CD1c-positive myeloid dendritic cell (primary cell): Measurements from ENCODE around the gene DNAJA4.
"Not testable (repeated sequence)": the region's sequence is repeated elsewhere in the genome, so short reads cannot be mapped to it uniquely, and the experiment has no call there.

Experiments
- DNase-seq: peaks from one replicate; pipeline ENCODE4 v3.0.0-alpha.2; 2016; ENCODE audit errors: extremely low spot score

DNAJA4 gene

DNA sequence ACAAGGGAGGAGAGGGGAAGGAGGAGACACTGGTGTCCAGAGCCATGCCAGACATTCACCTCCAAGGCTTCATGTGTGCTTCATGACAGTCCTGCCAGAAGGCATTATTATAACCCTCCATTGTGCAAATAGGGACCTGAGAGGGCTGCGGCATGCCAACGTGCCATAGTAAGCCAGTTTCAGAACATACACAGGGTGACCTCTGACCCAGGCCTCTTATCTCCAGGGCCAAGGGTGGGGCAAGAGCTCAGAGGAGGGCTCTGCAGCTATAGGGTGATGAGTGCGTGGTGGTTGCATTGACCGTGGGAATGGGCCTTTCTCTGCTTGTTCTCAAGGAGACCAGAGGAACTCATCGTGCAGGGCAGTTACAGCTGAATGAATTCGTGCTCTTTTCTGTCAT, 20.3 kb upstream of the DNAJA4 start:
- DNase-seq, result no peak

DNA sequence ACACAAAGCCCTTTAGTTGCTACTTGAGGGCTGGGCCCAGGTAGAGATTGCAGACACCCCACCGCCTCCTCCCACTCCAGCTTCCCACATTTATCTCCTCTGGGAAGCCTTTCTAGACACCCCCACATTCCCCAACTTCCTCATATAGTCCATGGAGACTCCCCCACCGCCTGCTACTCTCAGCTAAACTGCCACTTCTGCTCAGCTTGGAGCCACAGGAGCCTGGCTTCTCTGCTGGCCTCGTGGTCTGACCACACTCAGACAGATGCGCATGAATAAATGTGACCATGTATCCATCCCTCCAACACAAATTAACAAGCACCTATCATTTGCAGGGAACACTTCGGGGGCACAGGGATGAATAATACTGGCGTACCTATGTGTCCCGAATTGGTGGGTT, 19.5 kb upstream of the DNAJA4 start:
- DNase-seq, result no peak

DNA sequence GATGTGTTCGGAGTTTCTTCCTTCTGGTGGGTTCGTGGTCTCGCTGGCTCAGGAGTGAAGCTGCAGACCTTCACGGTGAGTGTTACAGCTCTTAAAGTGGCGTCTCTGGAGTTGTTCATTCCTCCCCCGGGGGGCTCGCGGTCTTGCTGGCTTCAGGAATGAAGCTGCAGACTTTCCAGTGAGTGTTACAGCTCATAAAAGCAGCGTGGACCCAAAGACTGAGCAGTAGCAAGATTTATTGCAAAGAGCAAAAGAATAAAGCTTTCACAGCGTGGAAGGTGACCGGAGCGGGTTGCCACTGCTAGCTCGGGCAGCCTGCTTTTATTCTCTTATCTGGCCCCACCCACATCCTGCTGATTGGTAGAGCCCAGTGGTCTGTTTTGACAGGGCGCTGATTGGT, 19.0 kb upstream of the DNAJA4 start:
- not testable (repeated sequence) for DNase-seq

DNA sequence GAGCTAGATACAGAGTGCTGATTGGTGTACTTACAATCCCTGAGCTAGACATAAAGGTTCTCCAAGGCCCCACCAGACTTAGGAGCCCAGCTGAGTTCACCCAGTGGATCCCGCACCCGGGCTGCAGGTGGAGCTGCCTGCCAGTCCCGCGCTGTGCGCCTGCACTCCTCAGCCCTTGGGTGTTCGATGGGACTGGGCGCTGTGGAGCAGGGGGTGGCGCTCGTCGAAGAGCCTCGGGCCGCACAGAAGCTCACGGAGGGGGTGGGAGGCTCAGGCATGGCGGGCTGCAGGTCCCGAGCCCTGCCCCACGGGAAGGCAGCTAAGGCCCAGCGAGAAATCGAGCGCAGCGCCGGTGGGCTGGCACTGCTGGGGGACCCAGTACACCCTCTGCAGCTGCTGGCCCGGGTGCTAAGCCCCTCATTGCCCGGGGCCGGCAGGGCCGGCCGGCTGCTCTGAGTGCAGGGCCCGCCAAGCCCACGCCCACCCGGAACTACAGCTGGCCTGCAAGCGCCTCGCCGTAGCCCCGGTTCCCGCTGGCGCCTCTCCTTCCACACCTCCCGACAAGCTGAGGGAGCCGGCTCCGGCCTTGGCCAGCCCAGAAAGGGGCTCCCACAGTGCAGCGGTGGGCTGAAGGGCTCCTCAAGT, 18.3 kb upstream of the DNAJA4 start:
- not testable (repeated sequence) for DNase-seq

DNA sequence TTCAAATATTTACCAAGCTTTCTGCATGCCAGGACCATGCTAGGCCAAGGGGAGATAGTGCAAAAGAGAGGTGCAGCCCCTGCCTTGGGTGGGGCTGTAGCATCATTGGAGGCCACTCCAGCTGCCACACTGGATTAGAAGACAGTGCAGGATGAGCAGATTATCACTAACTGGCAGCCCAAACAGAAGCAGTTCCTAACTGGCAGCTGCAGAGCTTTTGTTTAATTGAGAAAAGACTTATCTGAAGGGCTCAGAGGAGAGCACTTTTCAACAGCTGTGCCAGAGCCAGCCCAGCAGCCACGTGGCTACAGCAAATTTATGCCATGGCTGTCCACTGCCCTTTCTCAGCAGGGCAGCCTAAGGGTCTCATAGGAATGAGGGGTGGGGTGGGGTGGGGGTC, 16.5 kb upstream of the DNAJA4 start:
- DNase-seq, result no peak

DNA sequence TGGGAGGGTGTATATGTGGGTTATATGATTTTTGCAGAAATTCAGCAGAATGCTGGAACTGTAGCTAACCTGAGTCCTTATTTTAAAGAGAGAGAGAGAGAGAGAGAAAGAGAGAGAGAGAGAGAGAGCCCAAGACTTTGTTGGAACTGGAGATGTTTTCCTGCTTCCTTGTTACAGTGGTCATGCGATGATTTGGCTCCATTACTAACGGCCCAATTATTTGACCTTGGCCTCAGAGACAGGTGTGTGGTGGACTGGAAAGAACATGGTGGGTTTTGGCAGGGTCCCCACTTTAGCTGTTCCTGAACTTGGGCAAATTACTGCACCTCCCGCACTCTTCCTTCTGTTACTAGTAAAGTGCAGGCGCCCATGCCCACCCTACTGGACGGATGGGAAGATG, 15.2 kb upstream of the DNAJA4 start:
- no peak for DNase-seq

DNA sequence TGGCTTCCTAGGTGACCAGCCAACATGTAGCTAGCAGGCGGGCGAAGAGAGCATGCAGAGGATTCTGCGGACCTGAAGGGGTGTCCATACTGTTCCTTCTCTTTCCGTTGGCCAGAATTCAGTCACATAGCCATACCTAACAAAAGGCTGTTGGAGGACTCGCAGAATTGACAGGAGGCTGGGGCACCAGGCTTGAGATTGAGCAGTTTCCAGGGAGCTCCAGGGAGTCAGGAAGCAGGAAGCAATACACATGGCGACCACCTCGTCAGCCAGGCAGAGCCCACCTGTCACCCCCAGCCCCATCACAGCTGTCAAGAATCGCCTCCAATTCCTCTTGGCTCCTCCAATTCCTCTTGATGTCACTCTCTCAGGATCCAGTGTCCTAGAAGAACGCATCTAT, 13.2 kb upstream of the DNAJA4 start:
- DNase-seq, result no peak

DNA sequence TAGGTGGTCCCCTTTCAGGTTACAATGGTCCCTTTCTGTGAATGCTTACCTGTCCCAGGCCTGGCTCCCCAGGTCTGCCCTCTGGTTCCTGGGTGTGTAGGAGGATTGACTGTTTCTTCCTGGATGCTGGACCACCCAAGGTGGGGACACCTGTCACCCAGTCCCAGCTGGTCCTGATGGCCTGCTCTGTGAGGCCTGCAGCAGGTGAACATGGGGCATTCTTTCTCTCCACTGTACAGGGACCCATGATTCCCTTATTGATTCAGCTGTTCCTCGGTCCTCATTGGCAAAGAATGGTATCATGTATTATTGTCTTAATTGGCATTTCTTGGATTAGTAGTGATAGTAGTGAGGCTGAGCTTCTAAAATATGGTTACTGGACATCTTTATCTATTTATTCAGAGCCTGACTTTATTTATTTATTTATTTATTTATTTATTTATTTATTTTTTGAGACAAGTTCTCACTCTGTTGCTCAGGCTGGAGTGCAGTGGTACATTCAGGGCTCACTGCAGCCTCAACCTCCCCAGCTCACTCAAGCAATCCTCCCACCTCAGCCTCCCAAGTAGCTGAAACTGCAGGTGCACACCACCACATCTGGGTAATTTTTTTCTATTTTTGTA, 8.8 kb upstream of the DNAJA4 start:
- no peak for DNase-seq

DNA sequence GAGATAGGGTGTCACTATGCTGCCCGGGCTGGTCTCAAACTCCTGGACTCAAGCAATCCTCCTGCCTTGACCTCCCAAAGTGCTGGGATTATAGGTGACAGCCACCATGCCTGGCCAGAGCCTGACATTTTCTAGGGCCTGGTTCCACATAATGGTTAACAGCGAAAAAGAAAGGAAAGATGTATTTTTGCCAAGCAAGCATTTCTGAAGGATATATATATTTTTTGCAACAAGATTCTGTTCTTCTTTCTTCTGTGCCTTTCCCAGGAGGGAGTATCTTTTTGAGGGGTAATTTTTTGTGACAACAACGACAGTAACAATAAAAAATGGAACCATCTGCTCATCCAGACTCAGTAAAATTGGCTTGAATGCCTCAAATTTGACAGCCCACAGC, 8.3 kb upstream of the DNAJA4 start:
- no peak for DNase-seq

DNA sequence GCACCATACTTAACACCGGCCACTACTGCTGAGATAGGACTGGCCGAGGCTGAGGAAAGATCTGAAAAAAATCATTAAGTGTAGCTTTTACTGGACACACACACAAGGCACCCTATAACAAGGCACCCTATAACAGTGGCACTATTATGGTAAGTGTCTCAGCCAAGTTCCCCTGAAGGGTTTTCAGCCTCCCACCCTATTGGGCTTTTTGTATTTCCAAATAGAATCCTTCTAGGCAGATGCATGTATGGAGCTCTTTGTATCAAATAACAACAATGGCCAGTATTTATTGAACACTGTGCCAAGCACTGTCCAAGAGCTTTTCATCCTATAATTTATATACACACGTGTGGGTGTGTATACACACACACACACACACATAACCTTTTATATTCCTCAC, 6.7 kb upstream of the DNAJA4 start:
- no peak for DNase-seq

DNA sequence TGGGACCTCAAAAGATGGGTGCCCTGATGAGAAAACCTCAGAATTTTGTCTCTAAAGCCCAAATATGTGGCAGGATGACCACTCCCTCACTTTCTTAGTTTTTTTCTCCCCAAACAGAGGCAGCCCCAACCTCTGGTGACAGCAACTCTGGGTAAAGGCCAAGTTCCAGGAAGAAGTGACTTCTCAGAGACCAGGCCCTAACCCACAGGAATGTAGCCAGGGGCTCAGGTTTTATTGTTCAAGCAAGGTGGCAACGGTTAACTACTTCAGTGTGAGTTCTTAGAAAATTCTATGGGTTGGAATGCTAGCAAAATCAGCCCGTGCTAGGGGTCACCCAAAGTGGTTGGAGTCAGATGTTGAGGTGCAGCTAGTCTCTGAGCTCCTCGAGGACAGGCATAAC, 5.1 kb upstream of the DNAJA4 start:
- no peak for DNase-seq

DNA sequence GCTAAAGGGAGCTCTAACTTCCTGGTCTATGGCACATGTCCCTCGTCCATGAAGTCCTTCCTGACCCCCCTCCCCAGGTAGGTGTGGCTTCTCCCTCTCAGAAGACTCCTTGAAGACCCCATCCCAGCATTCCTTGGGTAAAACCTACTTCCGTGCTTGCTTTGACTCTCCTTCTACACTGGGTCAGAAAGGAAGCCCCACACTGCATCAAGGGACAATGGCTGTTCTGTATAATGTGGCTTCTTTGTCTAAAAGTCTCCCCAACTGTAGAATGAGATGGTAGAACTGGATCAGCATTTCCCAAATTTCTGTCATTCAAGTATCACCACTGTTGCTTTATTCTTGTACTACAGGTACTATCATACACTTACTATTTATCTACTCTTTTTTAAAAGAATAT, 3.9 kb upstream of the DNAJA4 start:
- no peak for DNase-seq

DNA sequence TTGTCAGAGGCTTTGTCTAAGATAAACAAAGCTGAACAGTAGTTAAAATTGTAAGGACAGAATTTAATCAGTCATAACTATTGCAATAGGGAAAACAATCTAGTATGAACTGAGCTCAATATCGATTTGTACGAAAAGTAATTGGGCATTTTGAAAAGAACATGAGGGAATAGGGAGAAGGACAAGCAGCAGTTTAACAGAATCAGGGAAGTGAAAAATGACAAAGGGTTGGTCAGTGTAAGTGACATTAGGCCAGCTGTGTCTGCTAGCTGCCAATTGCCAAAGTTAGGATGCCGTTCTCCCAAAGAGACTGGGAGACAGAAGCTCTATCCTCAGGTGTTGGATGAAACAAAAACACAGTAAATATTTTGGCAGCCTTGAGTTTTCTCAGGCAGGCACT, 3.3 kb upstream of the DNAJA4 start:
- no peak for DNase-seq

DNA sequence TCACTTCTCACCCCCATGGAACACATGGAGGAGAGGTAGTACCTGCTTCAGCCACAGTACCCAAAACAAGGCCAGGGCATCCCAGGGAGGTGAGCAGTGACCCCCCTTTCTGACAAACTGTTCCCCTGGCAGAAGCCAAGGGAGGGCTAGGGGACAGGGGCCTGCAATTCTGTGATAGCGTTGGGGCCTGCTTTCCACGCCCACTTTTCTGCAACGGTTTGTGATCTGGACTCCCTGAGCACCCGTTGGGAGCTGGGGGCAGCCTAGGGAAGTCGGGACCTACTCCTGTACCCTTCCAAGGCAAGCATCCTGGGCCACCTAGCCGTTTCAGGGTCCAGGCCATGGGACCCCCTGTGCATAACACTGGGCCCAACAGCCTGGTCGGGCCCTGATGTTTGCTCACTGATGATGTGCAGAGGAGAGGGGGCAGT, 996 bp upstream of the DNAJA4 start:
- no peak for DNase-seq

DNA sequence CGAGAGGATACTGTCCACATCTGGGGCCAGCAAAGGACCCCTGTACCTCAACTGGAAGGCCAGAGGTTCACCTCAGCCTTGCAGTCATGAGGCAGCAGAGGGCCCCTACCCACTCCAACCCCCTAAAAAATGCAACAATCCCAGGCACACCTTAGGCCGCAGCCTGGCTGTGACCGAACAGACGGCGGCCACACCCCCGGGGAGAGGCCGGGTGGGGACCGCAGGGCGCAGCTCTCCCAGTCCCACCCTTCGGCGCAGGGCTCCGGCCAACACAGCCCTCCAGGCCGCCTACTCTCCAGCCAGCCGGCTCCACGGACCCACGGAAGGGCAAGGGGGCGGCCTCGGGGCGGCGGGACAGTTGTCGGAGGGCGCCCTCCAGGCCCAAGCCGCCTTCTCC, 457 bp upstream of the DNAJA4 start:
- no peak for DNase-seq

DNA sequence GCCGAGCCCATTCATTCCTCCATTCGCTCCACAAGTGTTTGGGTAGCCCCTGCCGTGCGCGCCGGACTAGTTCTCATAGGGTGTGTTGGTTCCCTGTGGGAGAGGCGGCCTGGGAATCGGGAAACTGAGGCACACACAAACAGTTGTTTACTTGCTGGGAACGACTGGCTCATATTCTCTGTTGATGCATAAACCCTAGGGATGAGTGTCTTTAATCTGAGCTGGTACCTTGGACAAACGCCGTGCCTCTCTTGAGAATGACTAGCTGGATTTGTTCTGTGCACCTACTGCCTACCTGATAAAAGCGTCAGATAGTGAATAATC, 737 bp downstream of the DNAJA4 start:
- DNase-seq, result no peak

DNA sequence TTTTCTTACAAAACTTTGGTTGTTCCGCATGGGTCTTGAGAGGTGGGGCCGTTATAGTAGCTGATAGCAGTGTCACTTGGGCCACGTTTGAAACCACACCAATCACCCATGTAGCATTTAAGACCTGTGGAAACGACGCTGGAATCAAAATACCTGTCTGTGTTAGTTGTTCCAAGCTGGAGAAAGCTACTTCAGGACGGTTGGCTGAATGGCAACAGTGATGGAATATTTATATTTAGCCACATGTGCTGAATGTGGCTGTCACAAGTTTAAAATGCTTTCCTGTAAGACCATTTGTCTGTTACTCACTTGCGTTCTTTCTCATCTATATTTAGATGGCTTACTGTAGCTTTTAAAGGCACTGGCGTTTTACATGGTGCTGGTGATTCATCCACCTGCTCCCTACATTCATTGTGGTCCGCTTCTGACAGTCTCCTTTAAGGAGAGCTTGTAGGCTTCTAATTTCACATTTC, 1.4 kb downstream of the DNAJA4 start:
- DNase-seq, result no peak

DNA sequence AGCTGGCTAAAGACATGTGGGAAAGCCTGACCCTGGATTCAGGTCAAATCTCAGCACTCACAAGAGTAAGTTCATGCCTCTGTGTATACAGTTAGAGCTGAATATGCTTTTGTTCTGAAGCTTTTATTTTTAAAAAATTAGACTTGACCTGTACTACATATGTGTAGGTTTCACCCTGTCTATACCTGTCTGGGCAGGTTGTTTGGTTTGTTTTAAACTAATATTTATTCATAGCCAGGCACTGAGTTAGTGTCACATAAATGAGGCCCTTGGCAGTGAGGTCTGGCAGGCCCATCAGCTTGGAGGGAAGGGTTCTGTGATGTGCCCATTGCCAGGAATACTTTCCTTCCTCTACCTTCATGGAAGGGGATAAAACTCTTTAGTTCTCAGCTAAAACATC, 1.9 kb downstream of the DNAJA4 start:
- no peak for DNase-seq

DNA sequence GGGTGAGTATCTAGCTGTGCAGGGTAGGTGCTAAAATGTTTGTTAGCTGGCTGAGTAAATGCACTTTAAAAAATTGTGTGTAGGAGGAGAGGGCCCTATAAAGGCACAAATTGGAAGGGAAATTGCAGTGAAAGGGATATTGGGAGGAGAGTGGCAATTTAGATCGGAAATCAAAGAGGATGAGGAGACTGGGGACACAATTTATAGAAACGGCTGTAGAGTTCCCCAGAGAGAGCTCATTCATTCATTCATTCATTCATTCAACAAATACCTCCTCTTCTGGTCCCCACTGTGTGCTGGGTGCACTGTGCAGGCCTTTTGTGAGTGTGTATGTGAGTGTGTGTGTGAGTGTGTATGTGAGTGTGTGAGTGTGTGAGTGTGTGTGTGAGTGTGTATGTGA, 2.4 kb downstream of the DNAJA4 start:
- no peak for DNase-seq

DNA sequence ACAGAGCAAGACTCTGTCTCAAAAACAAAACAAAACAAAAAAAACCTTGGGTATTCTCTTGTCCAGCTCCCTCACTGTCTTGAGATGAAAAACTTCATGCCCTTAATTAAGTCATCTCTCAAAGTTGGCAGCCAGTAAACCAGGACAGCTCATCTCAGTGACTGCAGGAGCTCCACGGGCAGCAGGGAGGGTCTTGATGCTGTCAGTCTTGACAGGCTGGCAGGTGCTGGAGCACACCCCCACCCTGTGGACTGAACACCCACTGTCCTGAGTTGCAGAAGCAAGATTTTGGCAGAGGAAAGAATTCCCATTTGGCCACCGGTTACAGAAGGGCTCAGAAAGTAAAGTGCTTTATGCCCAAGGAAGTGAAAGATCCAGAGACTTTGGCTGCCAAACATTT, 8.0 kb downstream of the DNAJA4 start:
- no peak for DNase-seq

DNA sequence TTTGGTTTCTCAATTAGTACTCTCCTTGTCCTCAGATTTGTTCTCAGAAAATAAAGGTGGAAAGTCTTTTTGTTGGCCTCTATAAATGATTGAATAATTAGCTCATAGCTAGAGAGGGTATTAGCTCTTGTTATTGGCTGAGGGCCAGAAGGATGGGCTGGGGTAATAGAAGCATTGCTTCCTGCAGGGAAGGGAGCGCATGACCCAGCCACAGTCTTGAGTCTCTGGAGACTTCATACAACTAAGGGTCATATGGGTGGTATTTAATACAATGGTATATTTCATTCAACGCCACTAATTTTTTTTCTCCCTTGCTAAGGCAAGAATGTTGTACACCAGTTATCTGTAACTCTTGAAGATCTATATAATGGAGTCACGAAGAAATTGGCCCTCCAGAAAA, 8.4 kb downstream of the DNAJA4 start:
- no peak for DNase-seq

DNA sequence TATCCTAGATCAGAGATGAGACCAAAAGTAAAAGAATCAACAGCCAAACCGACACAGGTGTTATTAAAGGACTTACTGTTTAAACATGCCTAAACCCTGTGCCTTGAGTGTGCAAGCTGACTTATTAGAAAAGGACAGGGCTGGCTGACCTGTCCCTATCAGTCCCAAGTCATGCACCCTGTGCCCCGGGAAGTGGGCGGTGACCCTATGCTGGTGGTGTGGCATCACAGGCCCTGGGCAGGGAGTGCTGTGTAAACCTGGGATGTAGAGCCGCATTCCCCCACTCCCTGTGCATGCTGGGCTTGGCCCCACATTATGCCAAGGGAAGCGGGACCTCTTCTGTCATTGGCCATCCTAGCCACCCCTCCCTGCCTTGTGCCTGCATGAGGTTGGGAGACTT, 10.6 kb downstream of the DNAJA4 start:
- DNase-seq, result no peak

DNA sequence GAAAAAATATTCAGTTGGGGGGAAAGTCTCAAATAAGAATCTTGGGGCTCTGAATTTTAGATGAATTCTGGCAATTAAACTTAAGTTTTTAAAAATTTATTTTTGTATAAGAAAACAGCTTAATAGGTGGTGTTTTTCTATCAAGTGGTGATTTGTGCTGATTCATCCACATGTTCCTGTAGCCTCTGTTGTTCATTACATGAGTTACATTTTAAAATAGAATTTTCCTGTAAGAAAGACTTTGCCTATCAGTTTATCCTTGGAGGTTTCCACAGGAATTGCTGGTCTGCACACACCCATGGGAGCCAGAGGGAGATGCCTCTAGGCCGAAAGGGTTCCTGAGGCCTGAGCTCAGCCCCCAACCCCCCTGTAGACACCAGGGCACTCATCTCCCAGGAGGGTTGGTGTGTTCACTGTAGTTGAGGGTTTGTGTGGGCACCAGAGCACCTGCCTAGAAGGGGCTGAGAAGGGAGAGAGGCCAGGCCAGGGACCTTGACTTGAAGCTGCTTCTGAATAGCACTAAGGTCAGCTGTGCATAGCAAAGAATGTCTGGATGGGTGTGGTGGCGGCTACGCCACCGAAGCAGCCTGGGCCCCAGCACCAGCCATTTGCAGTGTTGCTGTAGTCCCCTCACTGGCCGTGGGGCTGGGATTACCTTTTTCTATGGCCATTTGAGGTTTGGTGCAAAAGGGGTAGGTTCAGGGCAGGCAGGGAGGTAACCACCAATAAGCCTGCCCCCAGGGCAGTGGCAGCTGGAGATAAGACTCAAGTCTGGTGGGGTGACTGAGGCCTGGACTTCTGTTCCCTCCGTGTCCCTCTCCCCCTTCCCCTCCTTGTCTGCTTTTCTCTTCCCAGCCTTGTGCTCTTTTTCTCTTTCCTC, 11.9 kb downstream of the DNAJA4 start:
- no peak for DNase-seq
